HL-60 (cell line): ENCODE measurements around the gene EFNA4.

Source experiments
- DNase-seq, 2 experiments: peaks; one replicate each; pipeline ENCODE4 v3.0.0-alpha.2; 2010 to 2020; ENCODE audit warnings: low read depth in 1 of 2, low spot score in 1 of 2
- H3K27ac ChIP-seq: fragments of 250-450 bp; sonication (Bioruptor Pico); replicated peaks from 2 replicates; pipeline ENCODE4 v1.5.1; 2020; ENCODE audit warnings: mild to moderate bottlenecking, moderate library complexity
- H3K27me3 ChIP-seq: fragments of 250-450 bp; sonication (Bioruptor Pico); 2 replicates; pipeline ENCODE4 v1.5.1; 2021; ENCODE audit warnings: mild to moderate bottlenecking, moderate library complexity; ENCODE audit not compliant: insufficient read depth, poor library complexity, severe bottlenecking
- H3K4me3 ChIP-seq: replicated peaks from 2 replicates; pipeline ENCODE4 v1.5.1; 2011; ENCODE audit warnings: mild to moderate bottlenecking, control low read depth, low read length; ENCODE audit not compliant: insufficient read depth
- GABPA ChIP-seq: IDR thresholded peaks from 2 replicates; pipeline ENCODE4 v1.6.1; 2012; ENCODE audit warnings: low read depth
- POLR2AphosphoS5 ChIP-seq: IDR thresholded peaks from 2 replicates; pipeline ENCODE4 v1.6.1; 2012; ENCODE audit warnings: low read depth
- SPI1 ChIP-seq: IDR thresholded peaks from 2 replicates; pipeline ENCODE4 v1.6.1; 2012; ENCODE audit warnings: low read depth, mild to moderate bottlenecking, borderline replicate concordance
- TF ChIP-seq, protein P1 (sequence below): IDR thresholded peaks from 2 replicates; pipeline ENCODE4 v1.6.1; 2012; ENCODE audit warnings: low read depth; ENCODE audit not compliant: insufficient replicate concordance
- TF ChIP-seq, protein P2 (sequence below): IDR thresholded peaks from one replicate; pipeline ENCODE4 v1.5.1; 2011; ENCODE audit warnings: low read length, control low read depth, inconsistent platforms; ENCODE audit not compliant: insufficient read depth

Gene EFNA4

DNA sequence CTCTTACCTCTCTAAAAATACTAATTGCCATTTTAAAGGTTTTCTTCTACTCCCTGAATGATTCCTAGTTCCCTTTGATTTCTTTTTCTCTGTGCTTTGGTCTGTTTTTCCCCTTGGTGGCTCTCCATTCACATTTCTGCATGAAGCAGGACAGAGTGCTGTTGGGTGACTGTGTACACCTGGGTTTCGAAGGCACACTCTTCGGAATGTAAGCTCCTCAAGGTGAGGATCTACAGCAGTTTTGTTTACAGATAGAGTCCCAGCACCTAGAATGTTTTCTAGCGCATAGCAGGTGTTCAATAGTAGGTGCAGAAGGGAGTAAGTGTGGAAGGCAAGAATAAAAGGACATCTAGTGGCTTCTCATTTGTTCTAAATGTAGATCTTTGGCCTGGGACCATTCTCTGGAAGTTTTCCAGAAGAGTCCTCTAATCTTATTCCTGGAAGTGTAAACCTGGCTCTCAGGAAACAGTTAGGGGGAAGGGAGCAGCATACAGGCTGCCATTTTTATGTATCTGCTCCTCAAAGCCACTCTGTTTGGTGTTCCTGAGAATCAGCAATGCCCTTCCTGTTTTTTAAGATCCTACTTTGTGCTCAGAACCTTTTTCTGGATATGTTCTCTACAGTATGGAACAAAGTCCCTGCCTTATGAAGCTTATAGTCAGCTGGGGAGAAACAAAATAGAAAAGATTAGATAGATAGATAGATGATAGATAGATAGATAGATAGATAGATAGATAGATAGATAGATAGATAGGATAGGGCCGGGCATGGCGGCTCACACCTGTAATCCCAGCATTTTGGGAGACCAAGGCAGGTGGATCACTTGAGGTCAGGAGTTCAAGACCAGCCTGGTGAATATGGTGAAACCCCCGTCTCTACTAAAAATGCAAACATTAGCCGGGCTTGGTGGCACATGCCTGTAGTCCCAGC lies 41.3 kb downstream of the EFNA4 start:
- Histone ChIP-seq H3K27ac (no peak overlapping the region), H3K4me3 (no peak overlapping the region), H3K27me3 (no peaks in the 10 kb centered on the region)
- TF ChIP-seq SPI1 (no peak), GABPA (no peak), POLR2AphosphoS5 (no peak)
- TF ChIP-seq, protein P1, sequence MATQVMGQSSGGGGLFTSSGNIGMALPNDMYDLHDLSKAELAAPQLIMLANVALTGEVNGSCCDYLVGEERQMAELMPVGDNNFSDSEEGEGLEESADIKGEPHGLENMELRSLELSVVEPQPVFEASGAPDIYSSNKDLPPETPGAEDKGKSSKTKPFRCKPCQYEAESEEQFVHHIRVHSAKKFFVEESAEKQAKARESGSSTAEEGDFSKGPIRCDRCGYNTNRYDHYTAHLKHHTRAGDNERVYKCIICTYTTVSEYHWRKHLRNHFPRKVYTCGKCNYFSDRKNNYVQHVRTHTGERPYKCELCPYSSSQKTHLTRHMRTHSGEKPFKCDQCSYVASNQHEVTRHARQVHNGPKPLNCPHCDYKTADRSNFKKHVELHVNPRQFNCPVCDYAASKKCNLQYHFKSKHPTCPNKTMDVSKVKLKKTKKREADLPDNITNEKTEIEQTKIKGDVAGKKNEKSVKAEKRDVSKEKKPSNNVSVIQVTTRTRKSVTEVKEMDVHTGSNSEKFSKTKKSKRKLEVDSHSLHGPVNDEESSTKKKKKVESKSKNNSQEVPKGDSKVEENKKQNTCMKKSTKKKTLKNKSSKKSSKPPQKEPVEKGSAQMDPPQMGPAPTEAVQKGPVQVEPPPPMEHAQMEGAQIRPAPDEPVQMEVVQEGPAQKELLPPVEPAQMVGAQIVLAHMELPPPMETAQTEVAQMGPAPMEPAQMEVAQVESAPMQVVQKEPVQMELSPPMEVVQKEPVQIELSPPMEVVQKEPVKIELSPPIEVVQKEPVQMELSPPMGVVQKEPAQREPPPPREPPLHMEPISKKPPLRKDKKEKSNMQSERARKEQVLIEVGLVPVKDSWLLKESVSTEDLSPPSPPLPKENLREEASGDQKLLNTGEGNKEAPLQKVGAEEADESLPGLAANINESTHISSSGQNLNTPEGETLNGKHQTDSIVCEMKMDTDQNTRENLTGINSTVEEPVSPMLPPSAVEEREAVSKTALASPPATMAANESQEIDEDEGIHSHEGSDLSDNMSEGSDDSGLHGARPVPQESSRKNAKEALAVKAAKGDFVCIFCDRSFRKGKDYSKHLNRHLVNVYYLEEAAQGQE: no peak
- TF ChIP-seq, protein P2, sequence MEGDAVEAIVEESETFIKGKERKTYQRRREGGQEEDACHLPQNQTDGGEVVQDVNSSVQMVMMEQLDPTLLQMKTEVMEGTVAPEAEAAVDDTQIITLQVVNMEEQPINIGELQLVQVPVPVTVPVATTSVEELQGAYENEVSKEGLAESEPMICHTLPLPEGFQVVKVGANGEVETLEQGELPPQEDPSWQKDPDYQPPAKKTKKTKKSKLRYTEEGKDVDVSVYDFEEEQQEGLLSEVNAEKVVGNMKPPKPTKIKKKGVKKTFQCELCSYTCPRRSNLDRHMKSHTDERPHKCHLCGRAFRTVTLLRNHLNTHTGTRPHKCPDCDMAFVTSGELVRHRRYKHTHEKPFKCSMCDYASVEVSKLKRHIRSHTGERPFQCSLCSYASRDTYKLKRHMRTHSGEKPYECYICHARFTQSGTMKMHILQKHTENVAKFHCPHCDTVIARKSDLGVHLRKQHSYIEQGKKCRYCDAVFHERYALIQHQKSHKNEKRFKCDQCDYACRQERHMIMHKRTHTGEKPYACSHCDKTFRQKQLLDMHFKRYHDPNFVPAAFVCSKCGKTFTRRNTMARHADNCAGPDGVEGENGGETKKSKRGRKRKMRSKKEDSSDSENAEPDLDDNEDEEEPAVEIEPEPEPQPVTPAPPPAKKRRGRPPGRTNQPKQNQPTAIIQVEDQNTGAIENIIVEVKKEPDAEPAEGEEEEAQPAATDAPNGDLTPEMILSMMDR: no peak
- DNase-seq: no peak

GRCh38 chr1:155105604-155106011 lies 42.1 kb downstream of the EFNA4 start:
- H3K27me3 ChIP-seq: no peaks in the 10 kb centered on the region
- DNase-seq: no peak
- TF ChIP-seq POLR2AphosphoS5: no peak
- TF ChIP-seq, protein P1: no peak
- TF ChIP-seq GABPA: no peak
- no peak for TF ChIP-seq SPI1
- TF ChIP-seq, protein P2: no peak
- H3K27ac ChIP-seq: no peak overlapping the region
- no peak overlapping the region for H3K4me3 ChIP-seq

DNA sequence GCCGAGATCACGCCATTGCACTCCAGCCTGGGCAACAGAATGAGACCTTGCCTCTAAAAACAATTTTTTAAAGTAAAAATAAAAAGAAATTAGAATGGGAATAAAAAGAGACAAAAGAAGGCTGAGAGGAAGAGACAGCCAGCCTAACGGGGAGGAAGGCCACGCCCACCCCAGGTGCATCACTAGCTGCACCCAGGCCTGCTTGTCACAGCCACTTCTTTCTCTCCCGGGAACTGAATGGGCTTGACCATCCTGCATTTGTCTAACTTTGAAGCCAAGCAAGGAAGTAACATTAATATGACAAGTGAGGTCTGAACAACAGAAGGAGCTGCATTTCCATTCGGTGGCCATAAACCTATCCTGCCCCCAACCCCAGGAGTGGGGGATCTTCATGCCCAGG lies 43.3 kb downstream of the EFNA4 start:
- no peak for TF ChIP-seq GABPA
- no peak overlapping the region for H3K27ac ChIP-seq
- no peaks in the 10 kb centered on the region for H3K27me3 ChIP-seq
- no peak overlapping the region for H3K4me3 ChIP-seq
- no peak for DNase-seq

DNA sequence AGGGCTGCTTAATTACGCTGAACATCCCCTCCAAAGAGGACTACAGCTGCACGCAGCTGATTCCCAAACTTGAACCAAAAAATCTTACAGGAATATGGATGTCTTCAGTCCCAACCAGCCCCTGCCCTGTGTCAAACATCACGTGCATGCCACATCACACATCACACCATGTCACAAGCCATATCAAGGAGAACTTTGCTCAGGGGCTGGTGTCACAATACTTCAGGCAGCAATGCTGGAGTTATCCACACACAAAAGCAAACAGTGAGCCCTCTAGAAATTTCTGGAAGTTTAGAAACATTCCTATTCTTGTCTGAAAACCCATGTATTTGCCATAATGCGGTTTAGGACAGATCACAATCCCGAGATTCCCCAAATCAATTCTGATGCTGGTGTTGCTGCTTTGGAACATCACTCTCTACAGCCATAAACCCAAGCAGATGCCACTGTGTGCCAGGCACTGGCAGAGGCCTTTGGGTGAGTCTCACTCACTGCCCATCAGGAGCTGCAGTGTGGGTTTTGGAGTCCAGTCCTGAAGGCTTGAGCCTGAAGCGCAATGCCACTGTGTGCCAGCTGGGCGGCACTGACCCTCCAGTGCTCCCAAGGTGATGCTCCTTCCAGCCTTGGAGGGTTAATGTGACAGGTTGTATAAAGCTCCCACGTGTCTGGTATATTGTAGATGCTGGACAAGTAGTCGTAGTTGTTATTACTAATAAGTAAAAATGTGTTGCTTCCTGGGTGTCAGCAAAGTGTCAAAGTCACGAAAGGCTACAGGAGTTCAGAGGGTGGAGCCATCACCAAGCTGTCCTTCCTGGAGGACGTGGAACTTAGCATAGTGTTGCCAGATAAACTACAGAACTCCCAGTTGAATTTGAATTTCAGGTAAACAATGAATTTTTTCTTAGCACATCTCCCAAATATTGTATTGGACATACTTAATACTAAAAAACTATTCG lies 44.0 kb downstream of the EFNA4 start:
- H3K4me3 ChIP-seq: no peak overlapping the region
- H3K27me3 ChIP-seq: no peaks in the 10 kb centered on the region
- TF ChIP-seq SPI1: no peak
- TF ChIP-seq GABPA: no peak
- H3K27ac ChIP-seq: no peak overlapping the region
- DNase-seq: no peak
